Brain pericyte (primary cell): ENCODE measurements around the gene LRRC7.

ENCODE experiments used
- DNase-seq: peaks from one replicate; pipeline ENCODE4 v3.0.0-alpha.2; 2012; ENCODE audit warnings: low read depth, low spot score

The LRRC7 gene

GRCh38 chr1:69587391-69587790 lies 19.7 kb downstream of the LRRC7 start:
- DNase-seq: no peak

DNA sequence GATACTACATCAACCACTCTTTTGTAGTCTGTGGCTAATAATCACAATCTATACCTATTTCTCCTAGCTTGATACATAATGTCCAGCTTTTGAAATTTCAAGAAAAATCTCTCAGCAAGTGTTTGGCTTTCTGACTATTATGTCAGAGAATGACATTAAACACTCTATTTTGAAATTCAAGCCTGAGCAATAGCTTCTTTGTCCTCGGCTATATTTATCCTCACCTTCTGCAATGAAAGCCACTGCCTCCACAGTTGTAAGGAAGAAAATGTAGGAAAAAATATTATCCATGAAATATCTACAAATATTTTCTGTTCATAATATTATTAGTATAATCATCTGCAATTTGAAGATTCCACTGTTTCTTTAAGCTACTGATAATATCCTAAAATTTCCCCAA lies 22.1 kb downstream of the LRRC7 start:
- no peak for DNase-seq

- DNase-seq: no peak
Observed at GRCh38 chr1:69592341-69592740, 24.6 kb downstream of the LRRC7 start.

DNA sequence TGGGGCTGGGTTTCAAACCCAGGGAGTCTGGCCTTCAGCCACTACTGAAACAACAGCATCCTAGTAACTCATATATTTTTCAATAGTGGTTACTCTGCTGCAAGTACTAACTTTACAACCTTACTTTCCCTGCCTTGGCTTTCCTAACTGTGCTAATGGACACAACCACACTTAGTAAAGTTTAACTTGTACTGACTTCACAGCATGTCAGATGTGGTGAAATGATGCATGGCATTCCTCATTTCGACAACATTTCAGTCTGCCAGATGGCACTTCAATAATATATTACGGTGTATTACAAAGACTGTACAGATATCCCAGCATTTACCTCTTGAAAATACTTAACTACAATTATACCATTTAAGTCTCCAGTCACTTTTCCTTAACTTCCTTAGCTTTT lies 27.8 kb downstream of the LRRC7 start:
- no peak for DNase-seq

DNA sequence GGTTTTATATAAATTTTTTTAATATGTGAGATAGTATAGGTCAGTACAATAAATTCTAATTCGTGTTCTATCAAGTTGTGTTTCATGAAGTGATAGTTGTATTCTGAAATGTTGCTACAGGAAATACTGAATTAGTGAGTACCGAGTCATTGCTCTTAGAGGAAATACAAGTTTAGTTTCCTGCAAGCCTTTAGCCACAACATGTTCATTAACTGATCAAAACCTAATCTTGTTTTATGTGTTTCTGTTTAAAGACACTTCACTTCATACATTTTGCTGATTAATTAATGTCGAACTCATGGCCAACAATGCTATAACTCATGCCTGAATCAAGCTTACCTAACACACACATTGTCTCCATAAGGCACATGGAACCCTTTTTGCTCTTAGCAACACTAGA lies 43.6 kb downstream of the LRRC7 start:
- DNase-seq: no peak

DNA sequence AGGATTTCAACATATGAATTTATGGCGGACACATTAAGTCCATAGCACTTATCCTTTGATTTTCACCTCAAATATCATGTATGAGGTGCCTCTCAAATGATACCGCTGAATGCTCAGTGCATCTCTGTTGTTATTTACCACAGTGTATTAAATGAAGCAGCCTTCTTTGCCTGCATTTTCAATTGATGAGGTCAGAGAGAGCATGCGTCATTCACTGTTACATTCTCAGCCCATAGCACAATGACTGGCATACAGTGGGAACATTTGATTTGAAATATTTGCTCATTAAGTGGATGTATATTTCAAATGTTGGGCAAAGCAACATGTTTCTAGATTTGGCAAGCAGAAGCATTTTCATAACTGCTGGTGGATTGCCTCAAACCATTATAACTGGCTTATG lies 45.7 kb downstream of the LRRC7 start:
- no peak for DNase-seq

DNA sequence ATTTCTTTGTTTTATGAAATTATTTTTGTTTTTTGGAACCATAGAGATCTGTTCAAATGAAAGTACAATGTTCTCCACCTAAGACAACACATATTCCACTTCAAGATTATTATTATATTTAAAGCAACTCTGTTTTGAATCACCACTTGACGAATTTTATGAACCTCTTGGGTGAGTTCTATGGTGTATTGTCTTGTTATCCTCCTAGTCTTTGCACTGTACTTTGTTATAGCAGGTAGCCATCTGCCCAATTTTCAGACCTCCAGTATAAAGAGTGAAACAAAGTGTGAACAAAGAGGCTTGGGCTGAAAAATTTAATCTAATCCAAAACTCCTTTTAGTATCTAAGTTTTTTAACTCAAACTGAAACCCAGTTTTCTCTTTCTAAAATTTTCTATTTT lies 71.0 kb downstream of the LRRC7 start:
- no peak for DNase-seq

- DNase-seq: no peak
Observed at GRCh38 chr1:69639159-69639558, 71.4 kb downstream of the LRRC7 start.

DNA sequence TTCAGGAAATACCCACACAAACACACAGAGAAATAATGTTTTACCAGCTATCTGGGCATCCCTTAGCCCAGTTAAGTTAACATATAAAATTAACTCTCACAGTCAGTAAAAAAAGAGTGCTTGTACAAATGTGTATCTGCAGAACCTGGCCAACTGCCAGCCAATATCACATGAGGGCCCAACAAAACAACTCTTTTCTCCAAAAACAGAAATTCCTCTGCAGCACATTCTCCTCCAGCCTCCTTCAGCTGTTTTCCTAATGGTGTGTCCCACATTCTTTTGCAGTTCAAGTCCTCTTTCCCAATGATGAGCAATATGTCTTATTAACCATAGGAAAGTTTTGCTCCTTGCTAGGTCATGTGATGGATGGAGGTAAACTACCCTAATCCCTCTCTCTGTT lies 75.5 kb downstream of the LRRC7 start:
- DNase-seq: no peak

- DNase-seq: no peak
Observed at GRCh38 chr1:69645477-69645876, 77.8 kb downstream of the LRRC7 start.

GRCh38 chr1:69648486-69648885 lies 80.8 kb downstream of the LRRC7 start:
- no peak for DNase-seq

- no peak for DNase-seq
Observed at GRCh38 chr1:69649383-69649990, 81.8 kb downstream of the LRRC7 start.

- no peak for DNase-seq
Observed at GRCh38 chr1:69650779-69651178, 83.1 kb downstream of the LRRC7 start.

DNA sequence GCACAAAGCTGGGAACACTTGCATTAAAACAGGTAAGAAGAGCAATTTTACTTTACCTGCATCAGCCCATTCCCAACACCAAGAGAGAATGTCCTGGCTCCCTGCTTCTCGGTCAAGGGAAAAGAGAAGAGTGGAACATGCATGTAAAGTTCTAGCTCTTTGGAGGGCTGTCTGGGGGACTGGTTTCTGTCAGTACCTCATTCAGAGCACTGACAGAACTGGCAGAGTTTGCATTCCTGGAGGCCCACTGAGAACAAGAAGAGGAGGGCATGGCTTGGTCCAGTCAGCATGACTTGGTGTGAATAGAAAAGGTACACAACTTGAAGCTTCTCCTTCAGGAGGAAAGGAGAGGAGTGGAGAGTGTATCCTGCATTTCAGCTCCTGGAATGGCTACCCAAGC lies 83.9 kb downstream of the LRRC7 start:
- DNase-seq: no peak

DNA sequence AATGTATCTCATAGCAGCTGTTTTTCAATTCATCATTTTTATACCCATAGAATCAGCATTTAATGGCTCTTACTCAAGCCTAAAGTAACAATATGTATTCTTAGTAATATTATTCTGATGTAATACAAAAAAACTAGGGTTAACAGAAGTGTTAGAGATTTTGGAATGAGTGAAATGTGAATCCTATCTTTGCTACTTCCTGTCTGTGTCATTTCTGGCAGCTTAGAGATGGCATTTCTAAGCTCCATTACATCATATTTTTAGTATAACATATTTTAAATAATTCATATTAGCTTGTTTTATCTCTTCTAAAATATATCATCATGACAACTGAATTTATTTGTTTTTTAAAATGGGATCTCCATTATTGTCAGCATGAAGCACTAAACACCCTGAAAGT lies 90.2 kb downstream of the LRRC7 start:
- DNase-seq: no peak

GRCh38 chr1:69661686-69662085 lies 94.0 kb downstream of the LRRC7 start:
- DNase-seq: no peak

DNA sequence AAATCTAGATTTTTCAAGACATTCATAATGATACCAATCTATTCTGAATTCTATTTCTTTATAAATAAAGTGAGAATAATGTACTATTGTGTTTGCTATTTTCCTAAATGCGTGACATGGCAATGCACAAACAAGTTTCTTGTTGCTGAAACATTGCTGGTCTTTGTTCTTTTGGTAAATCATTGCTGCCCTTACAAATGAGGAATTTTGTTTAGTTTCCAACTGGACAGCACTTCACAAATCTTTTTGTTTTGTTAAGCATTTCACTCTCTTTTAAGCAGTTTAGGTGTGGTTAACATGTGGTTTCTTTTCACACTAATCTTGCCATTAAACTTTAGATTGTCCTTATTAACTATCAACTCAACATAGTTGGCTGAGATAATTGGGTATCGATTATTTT lies 94.6 kb downstream of the LRRC7 start:
- DNase-seq: no peak

- no peak for DNase-seq
Observed at GRCh38 chr1:69671363-69672010, 103.8 kb downstream of the LRRC7 start.

DNA sequence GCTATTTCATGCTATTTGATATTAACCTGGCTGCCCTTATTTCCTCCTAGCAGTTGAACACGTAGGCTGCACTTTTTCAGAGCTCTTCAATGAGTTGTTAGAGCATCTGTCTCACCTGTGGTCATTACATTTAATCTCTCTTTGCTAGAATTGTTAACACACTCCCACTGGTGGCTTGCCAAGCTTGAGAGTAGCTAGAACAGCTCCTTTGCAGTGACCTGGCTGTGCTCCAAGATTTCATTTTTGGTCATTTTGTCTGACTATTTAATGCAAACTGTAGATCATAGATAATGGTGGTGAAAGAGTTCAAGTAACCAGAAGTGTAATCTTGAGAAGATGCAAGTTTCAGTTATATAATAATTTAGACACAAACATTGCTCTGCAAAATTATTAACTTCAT lies 105.6 kb downstream of the LRRC7 start:
- DNase-seq: no peak

- no peak for DNase-seq
Observed at GRCh38 chr1:69679965-69680364, 112.2 kb downstream of the LRRC7 start.

DNA sequence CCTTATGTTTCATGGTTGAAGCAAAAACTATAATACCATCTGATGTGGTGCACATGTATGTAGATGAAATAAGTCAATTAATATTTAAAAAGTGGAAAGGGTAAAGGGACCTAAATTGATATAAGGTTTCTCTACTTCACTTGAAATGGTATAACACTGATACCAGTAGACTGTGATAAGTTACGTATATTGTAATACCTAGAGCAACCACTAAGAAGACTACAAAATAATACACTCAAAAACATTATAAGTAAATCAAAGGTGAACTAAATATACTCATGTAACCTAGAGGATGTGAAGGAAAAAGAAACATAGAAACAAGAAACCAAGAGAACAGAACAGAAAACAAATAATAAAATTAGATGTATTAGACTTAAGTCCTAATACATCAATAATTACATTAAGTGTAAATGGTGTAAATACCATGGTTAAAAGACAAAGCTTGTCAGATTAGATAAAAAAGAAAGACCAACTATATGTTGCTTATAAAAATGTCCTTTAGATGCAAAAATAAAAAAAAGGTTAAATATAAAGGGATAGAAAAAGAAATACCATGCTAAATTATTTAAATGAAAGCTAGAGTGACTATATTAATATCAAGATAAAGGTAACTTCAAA lies 118.8 kb downstream of the LRRC7 start:
- no peak for DNase-seq

- DNase-seq: no peak
Observed at GRCh38 chr1:69688193-69688592, 120.5 kb downstream of the LRRC7 start.

- DNase-seq: no peak
Observed at GRCh38 chr1:69691179-69691578, 123.5 kb downstream of the LRRC7 start.
